ENCODE measurements around the gene OFD1.

The OFD1 gene

DNA sequence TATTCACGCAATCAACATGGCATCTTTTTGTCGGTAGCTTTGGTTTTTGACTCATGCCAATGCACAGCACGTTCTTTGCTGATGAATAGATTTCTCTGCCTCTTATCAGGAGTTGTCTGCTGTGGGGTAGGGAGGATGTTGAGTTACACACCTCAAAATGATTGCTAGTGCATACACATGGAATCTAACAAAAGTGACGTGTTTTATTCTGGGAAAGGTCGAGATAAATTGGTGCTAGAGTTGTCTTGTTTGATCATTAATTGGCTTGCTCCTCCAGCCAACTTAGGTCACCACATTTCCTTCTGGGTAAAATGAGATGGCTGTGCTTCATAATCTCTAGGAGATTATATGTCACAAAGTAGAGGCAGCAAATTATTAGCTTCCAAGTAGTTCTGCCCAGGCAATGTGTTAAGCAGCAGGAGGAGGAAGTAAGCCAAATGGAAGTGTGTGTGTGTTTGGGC, 41.7 kb upstream of the OFD1 start:
- peaks cover 74% of the 10 kb centered on the region for H3K4me1 ChIP-seq
- H3K4me3 ChIP-seq, result no peak overlapping the region
- H3K27ac ChIP-seq, result no peak overlapping the region
- H3K27me3 ChIP-seq, result peaks cover 100% of the 10 kb centered on the region
- TF ChIP-seq Cebpa-rat (IDR thresholded peaks at IDR 0.05), result no peak
- H4K20me1 ChIP-seq, result peaks cover 93% of the 10 kb centered on the region
- peak overlapping the region; percentile 76 for H3K4me2 ChIP-seq
- no peaks in the 10 kb centered on the region for H3K36me3 ChIP-seq
- no peaks in the 10 kb centered on the region for H3K9me3 ChIP-seq
- H3K9ac ChIP-seq, result no peak overlapping the region

DNA sequence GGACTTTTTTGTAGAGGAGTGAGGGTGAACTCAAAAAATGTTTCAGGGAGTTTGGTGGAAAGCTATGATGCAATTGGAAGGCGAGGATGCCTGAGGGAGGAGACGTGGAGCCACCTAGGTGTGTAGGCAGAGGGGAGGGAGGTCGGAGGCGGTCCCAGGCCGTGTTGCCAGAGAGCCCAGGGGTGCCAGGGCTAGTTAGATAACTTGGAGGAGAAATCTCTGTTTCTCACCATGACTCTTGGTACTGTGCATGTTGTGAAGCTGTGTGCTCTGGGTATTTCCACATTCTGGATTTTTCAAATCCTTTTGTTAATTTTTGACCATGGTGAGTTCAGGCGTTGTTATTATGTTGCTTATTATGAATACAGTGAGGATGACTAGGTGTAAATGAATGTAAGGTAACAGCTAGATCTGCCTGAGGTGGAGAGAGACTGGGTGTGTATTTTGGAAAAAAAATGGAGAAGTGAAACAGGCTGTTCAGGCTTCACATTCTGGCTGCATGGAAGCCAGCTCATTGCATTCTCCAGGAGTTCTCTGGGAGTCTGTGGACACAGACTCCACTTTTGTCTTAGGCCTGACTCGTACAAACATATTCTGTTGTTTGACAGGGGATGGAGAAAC, 41.1 kb upstream of the OFD1 start:
- peaks cover 95% of the 10 kb centered on the region for H3K27me3 ChIP-seq
- H3K9me3 ChIP-seq, result no peaks in the 10 kb centered on the region
- no peak overlapping the region; the same call in 1 of the 2 replicates for H3K9ac ChIP-seq
- TF ChIP-seq Cebpa-rat (IDR thresholded peaks at IDR 0.05), result no peak
- H3K27ac ChIP-seq, result no peak overlapping the region
- H3K4me3 ChIP-seq, result no peak overlapping the region
- H4K20me1 ChIP-seq, result peaks cover 99% of the 10 kb centered on the region
- peak overlapping the region; percentile 76 for H3K4me2 ChIP-seq
- peaks cover 79% of the 10 kb centered on the region for H3K4me1 ChIP-seq
- H3K36me3 ChIP-seq, result no peaks in the 10 kb centered on the region

DNA sequence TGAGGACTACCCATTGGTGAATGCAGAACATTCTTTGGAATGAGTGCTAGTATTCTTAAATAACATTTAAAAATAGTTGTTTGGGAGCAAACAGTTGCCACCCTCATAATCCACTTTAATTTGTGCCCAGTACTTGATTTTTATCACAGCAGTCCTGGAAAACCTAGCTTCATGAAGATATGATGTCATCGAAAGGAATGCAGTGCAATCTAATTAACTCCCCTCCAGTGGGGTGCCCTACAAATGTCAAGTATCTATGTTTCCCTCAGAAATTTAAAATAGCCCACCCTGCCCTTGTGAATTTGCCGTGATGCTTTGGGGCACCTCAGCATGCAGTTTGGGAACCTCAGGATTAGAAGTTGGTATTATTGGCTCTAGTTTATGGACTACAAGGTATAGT, 40.2 kb upstream of the OFD1 start:
- Histone ChIP-seq H3K27ac (0 out of 2 replicates have a peak overlapping the region, but pooled peaks have one; percentile 18), H3K4me1 (peaks cover 83% of the 10 kb centered on the region), H4K20me1 (peaks cover 99% of the 10 kb centered on the region), H3K4me3 (peak overlapping the region; percentile 40), H3K27me3 (peaks cover 86% of the 10 kb centered on the region), H3K9ac (no peak overlapping the region), H3K4me2 (peak overlapping the region; percentile 76), H3K9me3 (no peaks in the 10 kb centered on the region), H3K36me3 (no peaks in the 10 kb centered on the region)
- TF ChIP-seq Cebpa-rat (IDR thresholded peaks at IDR 0.05), result no peak

DNA sequence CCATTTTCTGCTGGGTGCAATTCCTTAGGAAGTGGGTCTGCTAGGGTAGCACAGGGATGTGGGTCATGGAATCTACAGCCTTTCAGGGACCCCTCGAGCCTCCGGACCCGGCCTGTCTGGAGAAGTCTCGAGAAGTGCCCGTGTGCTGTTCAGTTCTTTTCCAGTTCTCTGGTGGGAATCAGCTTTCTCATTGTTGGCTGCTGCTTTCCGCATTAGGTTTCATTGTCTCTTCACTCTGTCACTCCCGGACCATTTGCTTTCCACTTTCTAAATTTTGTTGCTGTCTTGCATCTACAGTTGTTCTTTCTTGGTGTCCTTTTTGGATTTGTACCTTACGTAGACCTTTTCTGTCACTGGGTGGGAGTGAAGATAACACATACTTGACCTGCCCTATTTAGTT, 39.6 kb upstream of the OFD1 start:
- Histone ChIP-seq H3K27me3 (peaks cover 82% of the 10 kb centered on the region), H4K20me1 (peaks cover 99% of the 10 kb centered on the region), H3K36me3 (no peaks in the 10 kb centered on the region), H3K9ac (no peak overlapping the region), H3K4me3 (peak overlapping the region; percentile 40), H3K4me1 (peaks cover 83% of the 10 kb centered on the region), H3K4me2 (peak overlapping the region; percentile 76), H3K9me3 (no peaks in the 10 kb centered on the region), H3K27ac (peak overlapping the region; percentile 18; the same call in 1 of the 2 replicates)
- TF ChIP-seq Cebpa-rat (IDR thresholded peaks at IDR 0.05), result no peak

DNA sequence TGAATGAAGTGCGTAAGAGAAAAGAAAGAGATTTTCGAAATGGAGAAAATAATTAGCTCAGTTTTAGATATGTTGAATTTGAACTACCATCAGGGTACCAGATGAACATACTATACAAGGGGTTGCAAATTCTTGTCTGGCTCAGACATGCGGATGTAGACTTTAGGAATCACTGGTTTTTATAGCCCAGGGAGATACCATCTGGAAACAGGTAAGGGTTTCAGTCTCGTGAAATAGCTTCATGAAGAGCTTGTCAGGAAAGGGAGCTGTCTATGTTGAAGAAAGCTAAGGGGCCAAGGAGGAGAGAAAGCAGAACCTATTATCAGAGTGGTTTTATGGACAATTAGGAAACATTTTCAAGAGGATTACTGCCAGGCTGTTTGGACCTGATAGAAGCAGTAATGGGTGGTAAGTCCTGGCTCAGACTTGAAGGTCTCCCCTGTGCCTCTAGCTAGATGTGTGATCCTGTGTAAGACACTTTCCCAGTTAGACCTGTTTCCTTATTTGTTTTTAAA, 38.9 kb upstream of the OFD1 start:
- H3K4me3 ChIP-seq, result no peak overlapping the region
- H3K9me3 ChIP-seq, result no peaks in the 10 kb centered on the region
- H3K27me3 ChIP-seq, result peaks cover 77% of the 10 kb centered on the region
- H4K20me1 ChIP-seq, result peaks cover 99% of the 10 kb centered on the region
- no peak overlapping the region for H3K27ac ChIP-seq
- TF ChIP-seq Cebpa-rat (IDR thresholded peaks at IDR 0.05), result no peak
- no peaks in the 10 kb centered on the region for H3K36me3 ChIP-seq
- H3K4me1 ChIP-seq, result peaks cover 81% of the 10 kb centered on the region
- H3K4me2 ChIP-seq, result peak overlapping the region; percentile 38; the same call in 1 of the 2 replicates
- no peak overlapping the region for H3K9ac ChIP-seq

DNA sequence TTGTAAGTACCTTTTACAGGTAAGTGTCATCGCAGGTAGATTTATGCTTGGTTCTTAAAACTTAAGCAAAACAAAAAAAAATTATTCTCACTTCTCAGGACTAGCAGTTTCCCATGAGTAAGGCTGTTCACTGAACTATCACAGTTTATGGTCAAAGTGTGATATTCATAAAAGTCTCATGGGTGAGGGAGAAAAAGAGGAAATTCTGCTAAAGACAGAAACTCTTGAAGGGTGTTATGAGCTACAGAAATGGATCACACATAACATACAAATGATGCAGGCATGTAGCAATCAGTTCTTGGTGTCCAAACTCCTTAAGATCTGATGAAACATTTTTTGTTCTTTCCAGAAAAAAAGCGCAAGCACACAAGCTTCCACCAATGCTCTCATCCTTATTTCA, 37.1 kb upstream of the OFD1 start:
- Histone ChIP-seq H3K9ac (no peak overlapping the region), H3K27me3 (peaks cover 71% of the 10 kb centered on the region), H3K4me3 (no peak overlapping the region), H3K9me3 (no peaks in the 10 kb centered on the region), H3K36me3 (no peaks in the 10 kb centered on the region), H3K27ac (no peak overlapping the region), H4K20me1 (peaks cover 100% of the 10 kb centered on the region), H3K4me1 (peaks cover 73% of the 10 kb centered on the region), H3K4me2 (peak overlapping the region; percentile 38)
- no peak for TF ChIP-seq Cebpa-rat (IDR thresholded peaks at IDR 0.05)

DNA sequence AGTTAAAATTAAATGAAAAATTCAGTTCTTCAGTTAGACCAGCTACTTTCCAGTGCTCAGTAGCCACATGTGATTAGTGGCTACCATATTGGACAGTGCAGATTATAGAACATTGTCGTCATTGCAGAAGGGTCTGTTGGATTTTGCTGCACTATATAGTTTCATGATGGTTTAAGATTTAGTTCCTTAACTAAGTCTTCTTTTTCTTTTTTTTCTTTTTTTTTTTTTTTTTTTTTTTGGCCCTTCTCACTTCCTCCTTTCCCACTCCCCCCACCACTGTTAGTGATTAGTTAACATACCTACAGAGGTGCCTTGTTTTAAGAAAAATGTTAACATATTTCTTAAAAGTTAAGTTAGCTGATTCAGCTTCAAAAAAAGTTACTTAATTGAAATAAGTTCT, 36.6 kb upstream of the OFD1 start:
- TF ChIP-seq Cebpa-rat (IDR thresholded peaks at IDR 0.05), result no peak
- Histone ChIP-seq H3K4me3 (no peak overlapping the region), H3K27ac (no peak overlapping the region), H3K9ac (no peak overlapping the region), H3K36me3 (no peaks in the 10 kb centered on the region), H3K4me2 (peak overlapping the region; percentile 38), H3K4me1 (peaks cover 68% of the 10 kb centered on the region), H3K9me3 (no peaks in the 10 kb centered on the region), H4K20me1 (peaks cover 100% of the 10 kb centered on the region), H3K27me3 (peaks cover 68% of the 10 kb centered on the region)

DNA sequence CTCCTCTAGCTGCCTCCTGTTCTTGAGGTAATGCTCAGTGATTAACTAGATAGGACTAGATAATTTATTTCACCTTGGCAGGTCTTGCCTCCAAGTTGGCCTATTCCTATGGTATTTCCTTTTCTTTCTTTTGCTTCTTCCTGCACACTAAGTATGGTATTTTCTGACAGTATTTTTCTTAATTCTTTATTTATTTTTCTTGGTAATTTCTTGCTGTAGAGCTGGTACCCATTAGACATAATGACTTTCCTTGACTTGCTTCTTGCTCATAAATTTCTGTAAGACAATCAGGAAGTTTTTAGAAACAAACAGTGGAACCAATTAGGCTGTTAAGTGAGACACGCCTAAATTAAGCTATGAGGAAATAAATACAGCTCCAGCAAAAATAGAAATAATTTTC, 36.1 kb upstream of the OFD1 start:
- Histone ChIP-seq H4K20me1 (peaks cover 100% of the 10 kb centered on the region), H3K27ac (no peak overlapping the region), H3K4me2 (no peak overlapping the region), H3K4me3 (no peak overlapping the region), H3K36me3 (no peaks in the 10 kb centered on the region), H3K27me3 (peaks cover 68% of the 10 kb centered on the region), H3K9ac (no peak overlapping the region), H3K4me1 (peaks cover 63% of the 10 kb centered on the region), H3K9me3 (no peaks in the 10 kb centered on the region)
- TF ChIP-seq Cebpa-rat (IDR thresholded peaks at IDR 0.05), result no peak

DNA sequence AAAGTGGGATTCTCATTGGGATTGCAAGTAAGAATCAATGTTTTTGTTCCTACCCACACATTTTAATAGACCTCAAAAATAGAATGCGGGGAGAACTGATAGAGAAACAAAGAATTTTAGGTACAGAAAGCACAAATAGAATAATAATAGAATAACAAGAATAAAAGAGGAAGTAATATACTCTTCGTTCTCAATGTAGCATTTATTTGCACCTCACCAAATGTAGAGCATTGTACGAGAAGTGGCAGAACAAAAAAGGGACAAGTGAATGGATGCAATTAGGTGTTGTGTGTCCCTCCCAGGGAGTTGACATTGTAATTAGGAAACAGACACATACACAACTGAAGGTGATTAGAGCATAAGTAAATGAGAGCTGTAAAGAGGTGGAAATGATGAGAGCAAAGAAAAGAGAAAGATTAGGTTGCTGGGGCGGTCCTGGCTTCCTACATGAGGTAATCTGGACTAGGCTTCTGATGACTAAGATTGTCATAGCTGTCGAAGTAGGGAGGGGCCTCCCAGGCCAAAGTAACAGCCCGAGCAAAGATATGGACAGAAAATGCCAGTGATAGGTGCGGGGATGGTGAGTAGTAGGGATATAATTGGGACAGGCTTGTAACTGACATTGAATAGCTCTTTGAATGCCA, 35.2 kb upstream of the OFD1 start:
- no peak for TF ChIP-seq Cebpa-rat (IDR thresholded peaks at IDR 0.05)
- H3K9ac ChIP-seq, result no peak overlapping the region
- peaks cover 54% of the 10 kb centered on the region for H3K4me1 ChIP-seq
- no peaks in the 10 kb centered on the region for H3K9me3 ChIP-seq
- peaks cover 100% of the 10 kb centered on the region for H4K20me1 ChIP-seq
- peaks cover 7% of the 10 kb centered on the region; the same call in 1 of the 2 replicates for H3K36me3 ChIP-seq
- no peak overlapping the region for H3K4me3 ChIP-seq
- no peak overlapping the region for H3K4me2 ChIP-seq
- H3K27me3 ChIP-seq, result peaks cover 63% of the 10 kb centered on the region
- H3K27ac ChIP-seq, result no peak overlapping the region

DNA sequence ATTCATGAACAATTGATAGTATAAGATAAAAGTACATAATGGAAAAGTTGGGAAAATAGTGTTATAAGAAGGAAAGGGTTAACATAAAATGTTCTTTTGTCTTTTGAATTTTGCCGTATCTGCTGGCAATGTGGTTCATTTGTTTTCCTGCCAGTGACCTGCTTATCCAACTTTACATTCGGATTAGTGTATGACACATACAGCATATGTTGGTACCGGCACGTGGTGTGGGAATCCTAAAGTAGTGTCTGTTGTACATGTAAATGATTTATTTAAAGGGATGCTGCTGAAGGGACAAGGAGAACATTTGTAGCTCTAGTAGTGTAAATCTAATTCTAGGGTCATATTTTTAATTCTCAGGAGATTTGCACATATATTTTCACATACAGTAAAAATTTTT, 34.2 kb upstream of the OFD1 start:
- H3K4me3 ChIP-seq, result no peak overlapping the region
- peaks cover 100% of the 10 kb centered on the region for H4K20me1 ChIP-seq
- peaks cover 10% of the 10 kb centered on the region for H3K36me3 ChIP-seq
- no peak overlapping the region for H3K9ac ChIP-seq
- no peaks in the 10 kb centered on the region for H3K9me3 ChIP-seq
- peaks cover 53% of the 10 kb centered on the region for H3K27me3 ChIP-seq
- H3K4me2 ChIP-seq, result no peak overlapping the region
- no peak overlapping the region for H3K27ac ChIP-seq
- peaks cover 44% of the 10 kb centered on the region for H3K4me1 ChIP-seq
- TF ChIP-seq Cebpa-rat (IDR thresholded peaks at IDR 0.05), result no peak

All from BLaER1 (cell line).